OCI-LY7 (cell line): Measurements from ENCODE around the gene CFAP61. TPM values are rescaled to one million over a fixed set of nuclear protein-coding genes. Genes with fewer than 3 reads are reported as not detected.

Source experiments
- BruUV-seq: library from RNA; stranded (reverse); fragments of 400-500 nt; replicated peaks from 2 replicates; lab custom pipeline; 2021; lab: Mats Ljungman, UMichigan
- CTCF ChIA-PET: fragments of 300-600 bp; sonication (Branson Sonifier 250); formaldehyde crosslinking; loops from one replicate; lab custom pipeline; 2022; ENCODE audit warnings: antibody characterized with exemption; ENCODE audit not compliant: unreplicated experiment; lab: Charles Lee
- POLR2A ChIA-PET: fragments of 300-600 bp; sonication (Branson Sonifier 250); formaldehyde crosslinking; loops from one replicate; lab custom pipeline; 2022; ENCODE audit warnings: antibody characterized with exemption; lab: Charles Lee
- DNase-seq: peaks from one replicate; pipeline ENCODE4 v3.0.0-alpha.2; 2015; ENCODE audit warnings: low spot score
- H2AFZ ChIP-seq: fragments of 200-600 bp; sonication (generic), shearing (Covaris generic); 2 replicates; pipeline ENCODE4 v1.6.1; 2014; ENCODE audit warnings: mild to moderate bottlenecking, antibody characterized with exemption, low read length, moderate library complexity
- H3K27ac ChIP-seq: fragments of 200-600 bp; sonication (generic); 2 replicates; pipeline ENCODE4 v1.5.1; 2014; ENCODE audit warnings: mixed run types, low read depth, mild to moderate bottlenecking, moderate library complexity, low read length, inconsistent platforms; ENCODE audit not compliant: poor library complexity, severe bottlenecking
- H3K36me3 ChIP-seq: fragments of 200-600 bp; sonication (generic); 2 replicates; pipeline ENCODE4 v1.6.1; 2014; ENCODE audit warnings: mild to moderate bottlenecking, antibody characterized with exemption, low read length, moderate library complexity, mixed read lengths; ENCODE audit not compliant: insufficient read depth
- H3K4me1 ChIP-seq: fragments of 200-600 bp; sonication (generic); 2 replicates; pipeline ENCODE4 v1.5.1; 2014; ENCODE audit warnings: mild to moderate bottlenecking, low read length; ENCODE audit not compliant: insufficient read depth, poor library complexity, severe bottlenecking
- H3K4me2 ChIP-seq: fragments of 200-600 bp; sonication (generic); 2 replicates; pipeline ENCODE4 v1.6.1; 2014; ENCODE audit warnings: mild to moderate bottlenecking, low read length
- H3K4me3 ChIP-seq: fragments of 200-600 bp; sonication (generic); 2 replicates; pipeline ENCODE4 v1.5.1; 2014; ENCODE audit warnings: mild to moderate bottlenecking, low read depth, low read length; ENCODE audit not compliant: poor library complexity, severe bottlenecking
- H3K79me2 ChIP-seq: fragments of 200-600 bp; sonication (generic); 2 replicates; pipeline ENCODE4 v1.6.1; 2016; ENCODE audit warnings: low read depth, mild to moderate bottlenecking, low read length, moderate library complexity, mixed read lengths; ENCODE audit not compliant: insufficient read depth
- H3K9me2 ChIP-seq: fragments of 200-600 bp; sonication (generic); 2 replicates; pipeline ENCODE4 v1.6.1; 2016; ENCODE audit warnings: mild to moderate bottlenecking, low read length, mixed read lengths; ENCODE audit not compliant: insufficient read depth
- H3K9me3 ChIP-seq: fragments of 200-600 bp; sonication (generic); 2 replicates; pipeline ENCODE4 v1.6.1; 2014; ENCODE audit warnings: mild to moderate bottlenecking, mixed run types, low read length, mixed read lengths
- H4K20me1 ChIP-seq: fragments of 200-600 bp; sonication (generic); 2 replicates; pipeline ENCODE4 v1.6.1; 2014; ENCODE audit warnings: mild to moderate bottlenecking, antibody characterized with exemption, low read length, moderate library complexity, mixed read lengths; ENCODE audit not compliant: insufficient read depth
- EZH2phosphoT487 ChIP-seq: fragments of 200-600 bp; sonication (generic); IDR thresholded peaks from 2 replicates; pipeline ENCODE4 v1.6.1; 2018; ENCODE audit warnings: low read depth, borderline replicate concordance, mild to moderate bottlenecking, mixed run types, antibody characterized with exemption, low read length, moderate library complexity, mixed read lengths
- intact Hi-C: fragments of 100-400 bp; cut with micrococcal nuclease; formaldehyde crosslinking; loops from one replicate; pipeline ENCODE4 v1.10.0; 2022; ENCODE audit not compliant: unreplicated experiment
- total RNA-seq, 2 experiments: library from RNA; depleted of rRNA in 1 of 2; stranded (reverse); fragments of >200 nt in 1 of 2; shearing (Covaris generic) in 1 of 2; gene quantifications; 2 replicates each; pipeline ENCODE4 v1.2.3, GENCODE V29; 2014 to 2022
- TF ChIP-seq, protein P1 (sequence below): fragments of 200-600 bp; sonication (generic); conservative IDR thresholded peaks from 2 replicates; pipeline ENCODE4 v1.5.1; 2014; ENCODE audit warnings: mild to moderate bottlenecking, antibody characterized with exemption, low read length, moderate library complexity, mixed read lengths

The CFAP61 gene
- total RNA-seq, 2 experiments from 2014 or later, result 0.06 TPM; not detected in 1

DNA sequence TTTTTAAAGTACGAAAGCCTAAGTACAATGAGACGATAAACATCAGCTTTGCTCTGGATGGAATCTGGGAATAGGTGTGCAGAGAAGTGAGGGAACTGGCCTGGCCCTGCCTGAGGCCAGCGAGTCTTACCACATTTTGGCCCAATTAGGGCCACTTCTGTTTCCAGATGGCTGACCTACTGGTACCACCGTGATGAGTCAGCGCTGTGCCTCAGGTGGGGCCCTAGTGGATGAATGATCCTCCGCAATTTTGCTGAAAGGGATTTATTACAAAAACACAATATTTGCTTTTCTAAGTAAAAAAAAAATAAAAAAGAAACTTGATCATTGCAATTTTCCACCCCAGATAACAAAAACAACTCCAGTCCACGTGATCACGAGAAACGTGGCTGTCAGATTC lies 338.1 kb downstream of the CFAP61 start:
- CTCF ChIA-PET, result no interaction called here
- no peak for DNase-seq
- no peaks in the 10 kb centered on the region for H4K20me1 ChIP-seq
- no peak overlapping the region for H3K27ac ChIP-seq
- H3K9me3 ChIP-seq, result no peaks in the 10 kb centered on the region
- no peaks in the 10 kb centered on the region for H3K36me3 ChIP-seq
- no peaks in the 10 kb centered on the region for H3K4me1 ChIP-seq
- intact Hi-C loops, result no loop called here
- no peak overlapping the region for H2AFZ ChIP-seq
- BruUV-seq, result no TSS peak
- no peaks in the 10 kb centered on the region for H3K79me2 ChIP-seq
- TF ChIP-seq, protein P1, sequence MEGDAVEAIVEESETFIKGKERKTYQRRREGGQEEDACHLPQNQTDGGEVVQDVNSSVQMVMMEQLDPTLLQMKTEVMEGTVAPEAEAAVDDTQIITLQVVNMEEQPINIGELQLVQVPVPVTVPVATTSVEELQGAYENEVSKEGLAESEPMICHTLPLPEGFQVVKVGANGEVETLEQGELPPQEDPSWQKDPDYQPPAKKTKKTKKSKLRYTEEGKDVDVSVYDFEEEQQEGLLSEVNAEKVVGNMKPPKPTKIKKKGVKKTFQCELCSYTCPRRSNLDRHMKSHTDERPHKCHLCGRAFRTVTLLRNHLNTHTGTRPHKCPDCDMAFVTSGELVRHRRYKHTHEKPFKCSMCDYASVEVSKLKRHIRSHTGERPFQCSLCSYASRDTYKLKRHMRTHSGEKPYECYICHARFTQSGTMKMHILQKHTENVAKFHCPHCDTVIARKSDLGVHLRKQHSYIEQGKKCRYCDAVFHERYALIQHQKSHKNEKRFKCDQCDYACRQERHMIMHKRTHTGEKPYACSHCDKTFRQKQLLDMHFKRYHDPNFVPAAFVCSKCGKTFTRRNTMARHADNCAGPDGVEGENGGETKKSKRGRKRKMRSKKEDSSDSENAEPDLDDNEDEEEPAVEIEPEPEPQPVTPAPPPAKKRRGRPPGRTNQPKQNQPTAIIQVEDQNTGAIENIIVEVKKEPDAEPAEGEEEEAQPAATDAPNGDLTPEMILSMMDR, result no peak
- TF ChIP-seq EZH2phosphoT487, result no peak
- no peaks in the 10 kb centered on the region for H3K9me2 ChIP-seq
- no peak overlapping the region for H3K4me2 ChIP-seq
- POLR2A ChIA-PET, result no interaction called here
- H3K4me3 ChIP-seq, result no peak overlapping the region

DNA sequence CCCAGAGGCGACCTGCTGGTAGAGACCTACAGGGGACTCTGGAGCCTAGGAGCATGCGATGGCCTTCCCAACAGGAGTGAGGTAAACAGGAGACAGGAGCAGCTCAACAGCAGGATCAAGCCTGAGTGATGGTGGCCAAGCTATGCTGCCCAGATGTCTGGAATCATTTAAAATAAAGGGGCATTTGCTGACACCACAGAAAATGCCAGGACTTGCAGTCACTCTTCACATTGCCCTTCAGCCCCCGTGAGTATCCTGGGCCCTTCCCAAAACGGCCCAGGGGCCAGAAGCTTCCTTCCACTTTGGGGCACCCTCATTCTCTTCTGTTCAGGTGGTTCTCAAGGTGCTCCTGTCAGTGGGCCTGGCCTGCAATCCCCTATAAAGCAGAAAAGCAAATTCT lies 338.8 kb downstream of the CFAP61 start:
- TF ChIP-seq, protein P1, result no peak
- no peak for TF ChIP-seq EZH2phosphoT487
- Histone ChIP-seq H3K9me2 (no peaks in the 10 kb centered on the region), H3K36me3 (no peaks in the 10 kb centered on the region), H3K4me1 (no peaks in the 10 kb centered on the region), H3K9me3 (no peaks in the 10 kb centered on the region), H3K79me2 (no peaks in the 10 kb centered on the region), H3K4me3 (no peak overlapping the region), H4K20me1 (no peaks in the 10 kb centered on the region), H2AFZ (no peak overlapping the region), H3K4me2 (no peak overlapping the region), H3K27ac (no peak overlapping the region)
- POLR2A ChIA-PET, result no interaction called here
- CTCF ChIA-PET, result no interaction called here
- DNase-seq, result no peak
- BruUV-seq, result no TSS peak
- intact Hi-C loops, result no loop called here

DNA sequence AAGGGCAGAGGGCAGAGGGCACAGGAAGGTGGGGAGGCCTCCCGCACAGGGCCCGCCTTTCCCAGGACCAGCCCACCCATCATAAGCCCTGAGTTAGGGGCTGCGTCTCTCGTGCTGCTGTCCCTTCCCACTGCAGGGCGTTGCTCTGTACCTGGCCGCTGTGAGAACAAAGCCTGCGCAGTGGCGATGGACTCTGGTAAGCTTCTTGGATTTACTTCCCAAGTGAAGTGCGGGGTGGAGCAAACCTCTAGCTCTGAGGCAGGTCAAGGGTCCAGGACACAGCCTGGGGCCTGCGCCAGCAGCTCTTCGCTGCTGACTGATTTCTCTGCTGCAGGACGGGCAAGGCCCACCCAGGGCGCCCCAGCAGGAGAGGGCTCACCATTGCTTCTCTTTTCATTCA lies 339.4 kb downstream of the CFAP61 start:
- H3K9me2 ChIP-seq, result no peaks in the 10 kb centered on the region
- H3K4me3 ChIP-seq, result no peak overlapping the region
- ChIA-PET CTCF (no interaction called here), POLR2A (no interaction called here)
- no peak for DNase-seq
- no peaks in the 10 kb centered on the region for H3K79me2 ChIP-seq
- no TSS peak for BruUV-seq
- H3K27ac ChIP-seq, result no peak overlapping the region
- no peak overlapping the region for H3K4me2 ChIP-seq
- intact Hi-C loops, result no loop called here
- no peaks in the 10 kb centered on the region for H3K36me3 ChIP-seq
- TF ChIP-seq EZH2phosphoT487, result no peak
- TF ChIP-seq, protein P1, result no peak
- no peaks in the 10 kb centered on the region for H3K4me1 ChIP-seq
- H4K20me1 ChIP-seq, result no peaks in the 10 kb centered on the region
- H2AFZ ChIP-seq, result no peak overlapping the region
- no peaks in the 10 kb centered on the region for H3K9me3 ChIP-seq
